Epidermal melanocyte (primary cell): ENCODE results near the gene TMEM42.

Experiments
- DNase-seq: peaks from one replicate; pipeline ENCODE4 v3.0.0; 2011; ENCODE audit warnings: low spot score; ENCODE audit not compliant: insufficient read length

TMEM42 gene

GRCh38 chr3:44874308-44874707 lies 12.6 kb downstream of the TMEM42 start, which contains the start of gene TGM4:
Gene TGM4 (plus strand): TSS chr3:44874608. CDS start chr3:44874679, 71 bp downstream.
- DNase-seq, result no peak

- no peak for DNase-seq
Observed at GRCh38 chr3:44875596-44875995, 13.9 kb downstream of the TMEM42 start.

DNA sequence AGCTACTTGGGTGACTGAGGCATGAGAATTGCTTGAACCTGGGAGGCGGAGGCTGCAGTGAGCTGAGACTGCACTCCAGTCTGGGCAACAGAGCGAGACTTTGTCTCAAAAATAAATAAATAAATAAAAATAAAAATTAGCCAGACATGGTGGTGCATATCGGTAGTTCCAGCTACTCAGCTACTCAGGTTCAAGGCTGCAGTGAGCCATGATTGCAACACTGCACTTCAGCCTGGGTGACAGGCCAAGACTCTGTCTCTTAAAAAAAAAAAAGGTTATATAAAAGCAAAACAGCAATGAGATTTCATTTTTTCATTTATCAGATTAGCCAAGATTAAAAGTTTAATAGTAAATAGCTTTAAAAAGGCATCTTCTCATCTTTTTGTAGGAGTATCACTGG lies 15.6 kb downstream of the TMEM42 start:
- DNase-seq, result no peak

- DNase-seq, result no peak
Observed at GRCh38 chr3:44880284-44880683, 18.6 kb downstream of the TMEM42 start.

DNA sequence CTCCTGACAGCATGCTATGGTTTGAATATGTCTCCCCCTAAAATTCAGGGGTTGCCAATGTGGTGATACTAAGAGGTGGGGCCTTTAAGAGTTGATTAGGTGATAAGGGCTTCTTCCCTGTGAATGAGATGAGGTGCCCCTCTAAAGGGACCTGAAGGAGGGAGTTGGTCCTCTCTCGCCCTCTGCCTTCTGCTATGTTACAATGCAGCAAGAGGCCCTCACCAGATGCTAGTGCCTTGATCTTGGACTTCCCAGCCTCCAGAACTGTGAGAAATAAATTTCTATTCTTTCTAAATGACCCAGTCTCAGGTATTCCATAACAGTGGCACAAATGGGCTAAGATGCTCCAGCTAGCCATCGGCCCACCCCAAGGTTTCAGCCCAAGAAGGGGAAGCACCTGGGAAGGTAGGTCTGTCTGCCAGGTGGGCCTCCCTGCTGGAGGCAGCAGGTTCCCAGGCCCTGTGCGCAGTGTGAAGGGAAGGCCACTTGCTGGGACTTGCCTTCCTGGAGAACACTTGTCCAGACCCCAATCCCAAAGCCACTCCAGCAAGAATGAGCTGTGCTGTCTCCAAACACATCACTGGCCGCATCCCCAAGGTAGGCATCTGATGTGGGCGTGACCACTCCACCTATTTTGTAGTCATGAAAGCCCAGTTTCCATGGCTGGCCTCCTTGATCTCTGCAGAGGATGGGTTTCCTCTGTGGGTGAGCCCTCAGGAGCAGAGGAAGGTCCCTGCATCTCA lies 21.7 kb downstream of the TMEM42 start:
- no peak for DNase-seq

- peak; percentile 42 for DNase-seq
Observed at GRCh38 chr3:44883999-44884431, 22.3 kb downstream of the TMEM42 start.

DNA sequence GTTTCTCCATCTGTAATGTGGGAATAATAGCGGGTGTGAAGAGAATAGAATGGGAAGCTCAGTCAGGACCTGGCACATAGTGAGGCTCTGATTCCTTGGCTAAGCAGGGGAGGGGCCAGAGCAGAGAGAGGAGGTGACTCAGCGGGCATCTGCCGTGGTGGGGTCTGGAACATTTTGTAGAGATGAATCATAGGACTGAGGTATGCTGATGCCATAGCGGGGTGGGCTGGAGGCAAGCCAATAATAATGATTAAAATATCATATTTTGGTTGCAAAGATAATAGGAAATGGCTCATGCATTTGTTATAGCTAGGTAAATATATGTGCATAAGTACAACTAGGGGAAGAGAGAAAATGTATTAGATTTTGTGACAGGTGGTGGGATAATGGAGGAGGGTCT lies 23.9 kb downstream of the TMEM42 start:
- DNase-seq, result no peak

DNA sequence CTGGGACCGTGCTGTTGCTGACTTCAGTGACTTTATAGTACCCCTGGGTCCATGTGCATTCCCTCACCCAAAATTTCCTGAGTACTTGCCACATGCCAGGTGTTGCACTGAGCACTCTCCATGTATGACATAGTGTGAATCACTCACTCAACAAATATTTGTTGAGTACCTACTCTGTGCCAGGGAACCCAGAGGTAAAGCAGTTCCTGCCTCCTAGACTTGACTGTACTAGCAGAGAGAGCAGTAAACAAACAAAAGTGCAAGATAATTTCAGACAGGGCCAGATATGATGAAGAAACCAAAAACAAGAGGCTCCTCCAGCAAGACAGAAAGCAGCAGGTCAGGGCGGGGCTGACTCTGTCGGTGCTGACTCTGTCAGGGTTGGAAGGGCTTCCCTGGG lies 24.8 kb downstream of the TMEM42 start:
- DNase-seq, result no peak

- DNase-seq, result no peak
Observed at GRCh38 chr3:44887101-44887500, 25.4 kb downstream of the TMEM42 start.

- no peak for DNase-seq
Observed at GRCh38 chr3:44890258-44890657, 28.5 kb downstream of the TMEM42 start.

GRCh38 chr3:44890852-44891251 lies 29.1 kb downstream of the TMEM42 start:
- DNase-seq, result no peak

- no peak for DNase-seq
Observed at GRCh38 chr3:44892689-44893088, 31.0 kb downstream of the TMEM42 start.

GRCh38 chr3:44893097-44893496 lies 31.4 kb downstream of the TMEM42 start:
- no peak for DNase-seq

DNA sequence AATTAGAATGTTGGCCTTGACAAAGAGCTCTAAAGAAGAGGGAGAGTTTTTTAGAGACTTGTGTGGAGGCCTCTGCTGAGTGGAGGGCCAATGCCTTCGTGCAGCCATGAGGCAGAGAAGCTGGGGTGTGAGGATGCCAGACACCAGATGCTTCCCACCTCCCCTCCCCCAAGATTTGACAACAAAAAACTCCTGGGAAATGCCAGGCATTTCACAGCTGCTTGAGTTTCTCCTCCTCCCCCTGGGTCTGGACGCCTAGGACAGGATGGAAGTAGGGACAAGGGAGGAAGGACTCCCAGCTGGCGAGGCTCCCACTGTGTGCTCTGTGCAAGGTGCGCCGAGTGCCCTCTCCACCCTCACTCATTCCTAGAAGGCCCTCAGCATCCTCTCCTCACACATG lies 32.8 kb downstream of the TMEM42 start:
- DNase-seq, result no peak

GRCh38 chr3:44896440-44896839 lies 34.7 kb downstream of the TMEM42 start:
- DNase-seq, result no peak

- DNase-seq, result no peak
Observed at GRCh38 chr3:44899683-44900367, 38.1 kb downstream of the TMEM42 start.

GRCh38 chr3:44902628-44903027 lies 40.9 kb downstream of the TMEM42 start:
- no peak for DNase-seq

- DNase-seq, result no peak
Observed at GRCh38 chr3:44903314-44903713, 41.6 kb downstream of the TMEM42 start.

GRCh38 chr3:44903751-44904150 lies 42.0 kb downstream of the TMEM42 start:
- DNase-seq, result no peak

DNA sequence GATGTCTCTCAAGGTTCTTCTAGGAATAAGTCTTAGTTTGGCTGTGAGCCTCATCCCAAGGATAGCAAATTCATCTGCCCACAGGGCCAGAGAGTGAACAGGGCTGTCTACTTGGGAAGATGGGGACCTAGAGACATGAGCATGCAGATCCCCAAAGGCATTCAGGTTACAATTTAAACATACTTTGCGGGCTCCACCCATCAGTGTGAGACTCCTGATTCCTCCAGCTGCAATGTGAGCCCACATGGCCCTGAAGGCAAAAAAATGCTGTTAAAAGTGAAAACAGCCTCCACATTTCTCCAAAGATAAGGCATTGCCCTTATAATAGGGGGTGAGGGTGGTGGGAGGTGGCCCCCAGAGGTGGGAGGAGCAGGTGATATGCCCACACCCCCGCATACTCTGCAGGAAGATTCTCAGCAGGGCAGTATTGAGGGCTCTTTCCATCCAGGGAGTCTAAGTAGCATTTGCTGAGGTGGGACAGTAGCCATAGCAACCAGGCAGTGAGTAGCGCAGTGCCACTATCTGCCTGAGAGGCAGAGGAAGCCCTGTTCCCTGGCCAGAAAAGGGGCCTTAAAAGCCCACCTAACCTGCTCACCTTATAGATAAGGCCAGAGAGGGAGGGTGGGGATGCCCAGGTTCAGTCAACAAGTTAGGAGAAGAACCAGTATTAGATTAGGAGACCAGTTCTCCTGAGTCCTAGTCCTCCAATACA lies 43.9 kb downstream of the TMEM42 start:
- DNase-seq, result no peak

DNA sequence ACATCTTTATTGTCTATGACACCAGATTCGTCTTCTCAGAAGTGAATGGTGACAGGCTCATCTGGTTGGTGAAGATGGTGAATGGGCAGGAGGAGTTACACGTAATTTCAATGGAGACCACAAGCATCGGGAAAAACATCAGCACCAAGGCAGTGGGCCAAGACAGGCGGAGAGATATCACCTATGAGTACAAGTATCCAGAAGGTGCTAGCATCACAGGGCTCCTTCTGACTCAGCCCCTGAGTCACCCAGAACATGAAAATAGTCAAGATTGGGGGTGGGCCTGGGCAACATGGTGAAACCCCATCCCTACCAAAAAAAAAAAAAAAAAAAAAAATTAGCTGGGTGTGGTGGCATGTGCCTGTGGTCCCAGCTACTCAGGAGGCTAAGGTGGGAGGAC lies 45.3 kb downstream of the TMEM42 start:
- DNase-seq, result no peak

- no peak for DNase-seq
Observed at GRCh38 chr3:44907612-44908011, 45.9 kb downstream of the TMEM42 start.
